HEK293T (cell line): Measurements from ENCODE around the gene IKZF3.

ENCODE experiments used
- ARNT ChIP-seq: fragments of 450-650 bp; IDR thresholded peaks from 2 replicates; pipeline ENCODE4 v1.6.1; 2017; ENCODE audit warnings: mild to moderate bottlenecking
- BHLHE40 ChIP-seq: fragments of 450-650 bp; IDR thresholded peaks from 2 replicates; pipeline ENCODE4 v1.6.1; 2016; ENCODE audit warnings: mild to moderate bottlenecking, moderate library complexity, borderline replicate concordance
- CTBP1 ChIP-seq: fragments of 450-650 bp; IDR thresholded peaks from 2 replicates; pipeline ENCODE4 v1.6.1; 2016; ENCODE audit warnings: borderline replicate concordance
- ELF4 ChIP-seq: fragments of 450-650 bp; IDR thresholded peaks from 2 replicates; pipeline ENCODE4 v1.6.1; 2017; ENCODE audit warnings: antibody characterized with exemption
- FOXA1 ChIP-seq: fragments of 450-650 bp; IDR thresholded peaks from 2 replicates; pipeline ENCODE4 v1.6.1; 2016; ENCODE audit warnings: mild to moderate bottlenecking
- FOXM1 ChIP-seq: fragments of 450-650 bp; IDR thresholded peaks from 2 replicates; pipeline ENCODE4 v1.6.1; 2017; ENCODE audit warnings: mild to moderate bottlenecking, borderline replicate concordance
- L3MBTL2 ChIP-seq: fragments of 450-650 bp; conservative IDR thresholded peaks from 2 replicates; pipeline ENCODE4 v1.6.1; 2016; ENCODE audit warnings: mild to moderate bottlenecking
- LEF1 ChIP-seq: fragments of 450-650 bp; IDR thresholded peaks from 2 replicates; pipeline ENCODE4 v1.6.1; 2017; ENCODE audit warnings: mild to moderate bottlenecking, borderline replicate concordance
- NFRKB ChIP-seq: fragments of 450-650 bp; IDR thresholded peaks from 2 replicates; pipeline ENCODE4 v1.6.1; 2016; ENCODE audit warnings: mild to moderate bottlenecking, moderate library complexity
- TARDBP ChIP-seq: fragments of 450-650 bp; IDR thresholded peaks from 2 replicates; pipeline ENCODE4 v1.6.1; 2016
- TF ChIP-seq, protein P1 (sequence below): fragments of 450-650 bp; IDR thresholded peaks from 2 replicates; pipeline ENCODE4 v1.6.1; 2016

DNA sequence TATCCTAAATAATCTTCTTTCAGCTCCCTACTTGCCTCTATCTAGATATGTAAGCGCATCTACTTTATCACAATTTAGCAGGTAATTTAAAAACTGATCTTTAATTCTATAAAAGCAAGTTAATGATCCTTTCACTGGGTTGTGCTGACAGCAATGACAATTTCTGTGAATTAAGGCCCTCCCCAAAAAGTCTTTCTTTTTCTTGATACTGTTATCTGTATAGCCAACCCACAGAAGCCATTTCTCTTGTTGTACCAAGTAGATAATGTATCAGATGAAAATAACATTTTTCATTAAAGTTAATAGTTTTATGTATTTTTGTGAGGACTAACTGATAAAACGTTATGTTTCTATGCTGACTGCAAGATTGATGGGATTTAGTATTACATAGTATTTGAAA lies 7.7 kb upstream of the IKZF3 start:
- TF ChIP-seq FOXM1 (no peak), FOXA1 (no peak), L3MBTL2 (no peak), ELF4 (no peak), BHLHE40 (no peak), CTBP1 (no peak), LEF1 (no peak), ARNT (no peak), NFRKB (no peak), TARDBP (no peak)
- TF ChIP-seq, protein P1, sequence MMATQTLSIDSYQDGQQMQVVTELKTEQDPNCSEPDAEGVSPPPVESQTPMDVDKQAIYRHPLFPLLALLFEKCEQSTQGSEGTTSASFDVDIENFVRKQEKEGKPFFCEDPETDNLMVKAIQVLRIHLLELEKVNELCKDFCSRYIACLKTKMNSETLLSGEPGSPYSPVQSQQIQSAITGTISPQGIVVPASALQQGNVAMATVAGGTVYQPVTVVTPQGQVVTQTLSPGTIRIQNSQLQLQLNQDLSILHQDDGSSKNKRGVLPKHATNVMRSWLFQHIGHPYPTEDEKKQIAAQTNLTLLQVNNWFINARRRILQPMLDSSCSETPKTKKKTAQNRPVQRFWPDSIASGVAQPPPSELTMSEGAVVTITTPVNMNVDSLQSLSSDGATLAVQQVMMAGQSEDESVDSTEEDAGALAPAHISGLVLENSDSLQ = no peak
